ENCODE measurements around the gene CELF5. TPM values are rescaled to one million over a fixed set of nuclear protein-coding genes. Genes with fewer than 3 reads are reported as not detected.

CELF5 gene
- total RNA-seq, 1 donor from 2014 or later, result not detected

GRCh38 chr19:3193256-3194105 lies 31.0 kb upstream of the CELF5 start:
- Histone ChIP-seq H3K4me1 (peaks cover 14% of the 10 kb centered on the region), H3K27me3 (ENCODE audit: low read depth) (no peaks in the 10 kb centered on the region), H3K27ac (replicated peaks) (no peak overlapping the region), H3K36me3 (peaks cover 28% of the 10 kb centered on the region), H3K4me3 (no peak overlapping the region), H3K9me3 (replicated peaks) (no peaks in the 10 kb centered on the region)
- no peak for TF ChIP-seq CTCF (IDR thresholded peaks at IDR 0.05; ENCODE audit: borderline replicate concordance)
- intact Hi-C loops (cut with micrococcal nuclease), result no loop called here
- no peak for DNase-seq

- no peak for TF ChIP-seq CTCF (IDR thresholded peaks at IDR 0.05; ENCODE audit: borderline replicate concordance)
- H3K9me3 ChIP-seq (replicated peaks), result no peaks in the 10 kb centered on the region
- H3K4me1 ChIP-seq, result peaks cover 7% of the 10 kb centered on the region
- H3K27ac ChIP-seq (replicated peaks), result no peak overlapping the region
- no peak for DNase-seq
- peaks cover 35% of the 10 kb centered on the region for H3K36me3 ChIP-seq
- no peak overlapping the region for H3K4me3 ChIP-seq
- H3K27me3 ChIP-seq (ENCODE audit: low read depth), result no peaks in the 10 kb centered on the region
- intact Hi-C loops (cut with micrococcal nuclease), result no loop called here
Measured at GRCh38 chr19:3194106-3195087, 30.1 kb upstream of the CELF5 start.

GRCh38 chr19:3196064-3196932 lies 28.2 kb upstream of the CELF5 start:
- DNase-seq, result no peak
- Histone ChIP-seq H3K36me3 (peaks cover 35% of the 10 kb centered on the region), H3K9me3 (replicated peaks) (no peaks in the 10 kb centered on the region), H3K4me1 (no peaks in the 10 kb centered on the region), H3K27me3 (ENCODE audit: low read depth) (no peaks in the 10 kb centered on the region), H3K4me3 (no peak overlapping the region), H3K27ac (replicated peaks) (no peak overlapping the region)
- intact Hi-C loops (cut with micrococcal nuclease), result no loop called here
- no peak for TF ChIP-seq CTCF (IDR thresholded peaks at IDR 0.05; ENCODE audit: borderline replicate concordance)

DNA sequence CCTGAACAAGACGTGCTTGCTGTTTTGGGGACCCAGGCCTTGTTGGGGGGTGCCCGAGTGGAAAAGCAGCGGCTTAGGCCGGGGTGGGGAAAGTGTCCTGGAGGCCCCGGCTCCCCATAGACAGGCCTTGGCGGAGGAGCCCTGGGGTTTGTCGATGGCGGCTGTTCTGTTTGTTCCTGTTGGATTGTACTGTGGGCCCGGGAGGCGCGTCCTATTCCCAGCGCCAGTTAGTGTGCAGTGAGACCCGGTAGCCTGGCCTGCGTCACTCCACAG lies 27.6 kb upstream of the CELF5 start:
- DNase-seq, result no peak
- H3K4me3 ChIP-seq, result no peak overlapping the region
- no peak overlapping the region for H3K27ac ChIP-seq (replicated peaks)
- H3K27me3 ChIP-seq (ENCODE audit: low read depth), result no peaks in the 10 kb centered on the region
- peaks cover 41% of the 10 kb centered on the region for H3K36me3 ChIP-seq
- no peaks in the 10 kb centered on the region for H3K9me3 ChIP-seq (replicated peaks)
- no peaks in the 10 kb centered on the region for H3K4me1 ChIP-seq
- intact Hi-C loops (cut with micrococcal nuclease), result no loop called here
- no peak for TF ChIP-seq CTCF (IDR thresholded peaks at IDR 0.05; ENCODE audit: borderline replicate concordance)

Measured in left ventricle myocardium inferior (tissue), 1 donor.